Smooth muscle cell (in vitro differentiated cells): Measurements from ENCODE around the gene RGL4. TPM values are rescaled to one million over a fixed set of nuclear protein-coding genes. Genes with fewer than 3 reads are reported as not detected.

Source experiments
- DNase-seq: peaks from one replicate; lab custom pipeline; 2025; ENCODE audit not compliant: unreplicated experiment; lab: John Stamatoyannopoulos, UW
- H2AFZ ChIP-seq: fragments of 200-600 bp; sonication (generic); 2 replicates; pipeline ENCODE4 v1.6.0; 2016; ENCODE audit warnings: antibody characterized with exemption, low read depth, mild to moderate bottlenecking
- H3F3A ChIP-seq: fragments of 200-600 bp; sonication (generic); 2 replicates; pipeline ENCODE4 v1.6.0; 2017; ENCODE audit warnings: antibody characterized with exemption, low read depth
- H3K27ac ChIP-seq: fragments of 200-600 bp; sonication (generic); 2 replicates; pipeline ENCODE4 v1.5.1; 2016; ENCODE audit warnings: low read depth, mild to moderate bottlenecking
- H3K27me3 ChIP-seq: fragments of 200-600 bp; sonication (generic); 2 replicates; pipeline ENCODE4 v1.6.1; 2016; ENCODE audit warnings: low read depth, mild to moderate bottlenecking
- H3K36me3 ChIP-seq: fragments of 200-600 bp; sonication (generic); 2 replicates; pipeline ENCODE4 v1.5.1; 2016; ENCODE audit warnings: low read depth
- H3K4me1 ChIP-seq: fragments of 200-600 bp; sonication (generic); 2 replicates; pipeline ENCODE4 v1.5.1; 2016; ENCODE audit warnings: low read depth
- H3K4me2 ChIP-seq: fragments of 200-600 bp; sonication (generic); 2 replicates; pipeline ENCODE4 v1.6.0; 2016; ENCODE audit warnings: mild to moderate bottlenecking
- H3K4me3 ChIP-seq: fragments of 200-600 bp; sonication (generic); 2 replicates; pipeline ENCODE4 v1.5.1; 2016; ENCODE audit warnings: mild to moderate bottlenecking
- H3K79me2 ChIP-seq: fragments of 200-600 bp; sonication (generic); 2 replicates; pipeline ENCODE4 v1.6.0; 2016; ENCODE audit warnings: low read depth, mild to moderate bottlenecking
- H3K9ac ChIP-seq: fragments of 200-600 bp; sonication (generic); 2 replicates; pipeline ENCODE4 v1.6.0; 2016; ENCODE audit warnings: low read depth
- H3K9me3 ChIP-seq: fragments of 200-600 bp; sonication (generic); replicated peaks from 2 replicates; pipeline ENCODE4 v1.5.1; 2016; ENCODE audit warnings: low read depth
- H4K20me1 ChIP-seq: fragments of 200-600 bp; sonication (generic); 2 replicates; pipeline ENCODE4 v1.6.0; 2016; ENCODE audit warnings: low read depth
- CTCF ChIP-seq: fragments of 200-600 bp; sonication (generic); IDR thresholded peaks from 2 replicates; pipeline ENCODE4 v1.5.1; 2017; ENCODE audit warnings: borderline replicate concordance, mild to moderate bottlenecking, antibody characterized with exemption; ENCODE audit not compliant: insufficient read depth, poor library complexity, severe bottlenecking
- WGBS: methylation state at CpG from one replicate; pipeline ENCODE4 v1.1.7; 2016; ENCODE audit warnings: low lambda C conversion rate; 5-methylcytosine and 5-hydroxymethylcytosine counted together
- polyA plus RNA-seq: library from polyadenylated mRNA; unstranded; fragments of >200 nt; fragmentation: Nextera tagmentation; extraction: Ambion mirVana; gene quantifications from 2 replicates; pipeline ENCODE4 v1.2.1, GENCODE V29; 2016
- total RNA-seq: library from RNA; depleted of rRNA; stranded (reverse); fragments of >200 nt; gene quantifications from 2 replicates; pipeline ENCODE4 v1.2.3, GENCODE V29; 2014

The RGL4 gene
- total and polyA plus RNA-seq, 2 experiments from 2014 or later: 0.23 TPM; not detected in 1

GRCh38 chr22:23745791-23746190 lies 55.0 kb downstream of the RGL4 start:
- Histone ChIP-seq H4K20me1 (peaks cover 53% of the 10 kb centered on the region), H3K4me3 (no peak overlapping the region), H3F3A (no peaks in the 10 kb centered on the region), H3K36me3 (peaks cover 9% of the 10 kb centered on the region), H3K79me2 (peaks cover 38% of the 10 kb centered on the region), H3K4me1 (peaks cover 7% of the 10 kb centered on the region), H2AFZ (no peak overlapping the region), H3K27ac (no peak overlapping the region), H3K27me3 (no peaks in the 10 kb centered on the region), H3K9me3 (no peaks in the 10 kb centered on the region), H3K4me2 (no peak overlapping the region), H3K9ac (no peak overlapping the region)
- DNase-seq: no peak
- 79% methylated on average over 6 of the region's 6 CpGs for WGBS
- TF ChIP-seq CTCF: no peak

Other genes starting within 250 kb of the RGL4 start
- gene IGLL1, start 110.7 kb upstream of the RGL4 start, total RNA-seq: not detected in 2 replicates
- not detected in 2 replicates for gene IGLL1, start 110.7 kb upstream of the RGL4 start, polyA plus RNA-seq
- gene DRICH1, start 58.7 kb upstream of the RGL4 start, total RNA-seq: not detected in 2 replicates
- not detected in 2 replicates for gene DRICH1, start 58.7 kb upstream of the RGL4 start, polyA plus RNA-seq
- gene ZNF70, start 60.1 kb downstream of the RGL4 start, total RNA-seq: 6.9 and 7.5 TPM in 2 replicates
- gene ZNF70, start 60.1 kb downstream of the RGL4 start, polyA plus RNA-seq: 2.1 and 2.4 TPM in 2 replicates
- not detected in 2 replicates for gene VPREB3, start 63.4 kb downstream of the RGL4 start, total RNA-seq
- gene VPREB3, start 63.4 kb downstream of the RGL4 start, polyA plus RNA-seq: 0.66 TPM in 1 of 2 replicates, not detected in the other
- gene C22orf15, start 72.0 kb downstream of the RGL4 start, total RNA-seq: not detected in 2 replicates
- 0.57 and 1.5 TPM in 2 replicates for gene C22orf15, start 72.0 kb downstream of the RGL4 start, polyA plus RNA-seq
- 4.9 and 6.0 TPM in 2 replicates for gene CHCHD10, start 77.0 kb downstream of the RGL4 start, total RNA-seq
- gene CHCHD10, start 77.0 kb downstream of the RGL4 start, polyA plus RNA-seq: 53.1 and 57.6 TPM in 2 replicates
- 10.9 and 17.4 TPM in 2 replicates for gene MMP11, start 81.8 kb downstream of the RGL4 start, total RNA-seq
- gene MMP11, start 81.8 kb downstream of the RGL4 start, polyA plus RNA-seq: 25.1 and 30.6 TPM in 2 replicates
- 65.8 and 93.4 TPM in 2 replicates for gene SMARCB1, start 96.0 kb downstream of the RGL4 start, total RNA-seq
- gene SMARCB1, start 96.0 kb downstream of the RGL4 start, polyA plus RNA-seq: 93.8 and 124 TPM in 2 replicates
- gene DERL3, start 148.0 kb downstream of the RGL4 start, total RNA-seq: 0.40 and 0.63 TPM in 2 replicates
- 2.0 and 4.2 TPM in 2 replicates for gene DERL3, start 148.0 kb downstream of the RGL4 start, polyA plus RNA-seq
- 1.5 and 9.5 TPM in 2 replicates for gene SLC2A11, start 166.9 kb downstream of the RGL4 start, total RNA-seq
- 3.5 and 6.3 TPM in 2 replicates for gene SLC2A11, start 166.9 kb downstream of the RGL4 start, polyA plus RNA-seq
- gene MIF, start 203.4 kb downstream of the RGL4 start, total RNA-seq: 412 and 445 TPM in 2 replicates
- gene MIF, start 203.4 kb downstream of the RGL4 start, polyA plus RNA-seq: 2,922 and 3,116 TPM in 2 replicates